GM18499 (cell line): ENCODE results near the gene AKNA.
"Not testable (repeated sequence)": the region's sequence is repeated elsewhere in the genome, so short reads cannot be mapped to it uniquely, and the experiment has no call there.

ENCODE experiments used
- ATAC-seq: cut with Tn5 transposase; IDR thresholded peaks from one replicate; pipeline ENCODE4 v1.9.1; 2021; ENCODE audit warnings: moderate number of reproducible peaks; ENCODE audit not compliant: insufficient read depth, unreplicated experiment

Gene AKNA

GRCh38 chr9:114328357-114328820 lies 59.4 kb downstream of the AKNA start:
- ATAC-seq: not testable (repeated sequence)

- ATAC-seq: no peak
These were observed 60.0 kb downstream of the AKNA start for GRCh38 chr9:114327749-114328148.

DNA sequence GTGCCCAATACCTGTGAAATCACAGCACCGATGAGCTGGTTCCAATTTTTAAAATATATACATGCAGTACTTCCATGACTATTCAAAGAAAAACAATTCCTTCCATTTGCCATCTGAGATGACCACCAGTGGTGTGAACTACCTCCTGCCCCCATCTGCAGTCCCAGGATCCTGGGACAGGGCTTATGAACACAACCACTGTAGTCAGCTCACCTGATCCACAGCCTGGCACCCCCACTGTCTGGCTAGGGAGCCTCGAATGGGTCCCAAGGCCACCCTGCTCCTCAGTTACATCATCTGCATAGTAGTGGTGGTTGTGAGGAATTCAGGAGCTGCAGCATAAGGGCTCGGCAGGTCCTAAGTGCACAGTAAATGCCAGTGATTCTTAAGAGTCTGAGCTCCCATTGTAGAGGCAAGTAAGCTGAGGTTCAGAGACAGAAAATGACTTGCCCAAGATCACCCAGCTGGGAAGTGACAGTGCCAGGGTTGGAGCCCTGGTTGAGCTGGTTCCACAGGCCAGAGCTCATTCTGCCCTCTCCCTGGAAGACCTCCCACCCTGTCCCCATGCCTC lies 62.0 kb downstream of the AKNA start:
- not testable (repeated sequence) for ATAC-seq

DNA sequence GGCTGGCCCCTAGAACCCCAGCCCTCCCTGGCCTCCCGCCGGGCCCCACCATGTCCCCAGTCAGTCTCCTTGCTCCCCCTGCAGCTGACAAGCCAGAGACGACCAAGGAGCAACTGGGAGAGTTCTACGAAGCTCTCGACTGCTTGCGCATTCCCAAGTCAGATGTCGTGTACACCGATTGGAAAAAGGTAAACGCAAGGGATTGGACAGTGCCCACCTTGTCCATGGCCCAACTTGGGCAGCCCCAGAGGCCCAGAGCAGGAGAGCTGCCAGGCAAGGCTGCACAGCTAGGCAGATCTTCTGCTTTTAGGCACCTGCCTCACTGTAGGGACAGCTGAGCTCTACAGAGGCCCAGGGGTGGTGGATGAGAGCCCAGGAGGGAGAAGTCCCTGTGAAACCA lies 62.8 kb downstream of the AKNA start:
- not testable (repeated sequence) for ATAC-seq

DNA sequence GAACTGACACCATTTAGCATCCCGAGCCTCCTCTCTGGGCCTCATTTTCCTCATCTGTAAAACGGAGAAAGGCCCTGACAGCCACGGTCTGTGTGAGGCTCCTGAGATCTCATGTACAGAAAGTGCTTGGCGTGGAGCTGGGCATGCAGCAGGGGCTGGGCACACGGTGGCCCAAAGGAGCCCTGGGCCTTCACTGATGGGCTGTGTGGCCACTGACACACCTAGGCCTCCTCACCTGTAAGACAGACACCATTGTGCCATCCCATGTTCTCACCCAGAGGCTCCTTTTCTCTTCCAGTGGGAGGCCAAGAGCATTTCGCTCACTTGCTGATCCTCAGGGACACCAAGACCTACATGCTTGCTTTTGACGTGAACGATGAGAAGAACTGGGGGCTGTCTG lies 63.3 kb downstream of the AKNA start:
- ATAC-seq: no peak

- ATAC-seq: not testable (repeated sequence)
These were observed 63.9 kb downstream of the AKNA start for GRCh38 chr9:114323849-114324248.

- not testable (repeated sequence) for ATAC-seq
These were observed 64.8 kb downstream of the AKNA start, which contains the start of gene ORM1 for GRCh38 chr9:114322831-114323531. TSS of gene ORM1 (plus strand) at chr9:114323098. CDS start at chr9:114323134, 36 bp downstream.

DNA sequence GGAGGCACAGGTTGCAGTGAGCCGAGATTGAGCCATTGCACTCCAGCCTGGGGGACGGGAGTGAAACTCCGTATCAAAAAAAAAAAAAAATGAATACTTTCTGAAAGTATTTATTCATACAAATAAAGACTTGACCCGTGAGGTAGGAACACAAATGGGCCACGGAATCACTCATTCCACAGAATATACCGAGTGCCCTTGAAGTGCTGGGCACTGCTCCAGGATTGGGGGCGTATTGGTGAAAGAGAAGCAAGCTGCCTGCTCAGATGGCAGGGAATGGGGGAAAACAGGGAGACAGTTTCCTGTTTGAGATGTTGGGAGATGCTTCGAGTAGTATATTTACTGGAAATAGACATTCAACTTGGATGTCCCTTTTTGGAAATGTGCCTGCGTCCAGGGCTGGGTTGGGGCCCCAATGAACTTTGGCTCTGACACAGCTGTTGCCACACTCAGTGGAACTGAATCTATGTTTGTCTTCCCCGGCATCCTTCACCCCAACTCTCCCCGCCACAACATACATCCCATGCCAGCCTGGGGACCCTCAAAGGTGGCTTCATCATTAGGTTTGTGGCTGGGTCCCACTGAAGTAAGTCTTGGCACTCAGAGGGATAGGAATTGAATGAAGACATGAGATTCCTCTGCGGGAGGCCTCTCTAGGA lies 65.5 kb downstream of the AKNA start:
- ATAC-seq: not testable (repeated sequence)

DNA sequence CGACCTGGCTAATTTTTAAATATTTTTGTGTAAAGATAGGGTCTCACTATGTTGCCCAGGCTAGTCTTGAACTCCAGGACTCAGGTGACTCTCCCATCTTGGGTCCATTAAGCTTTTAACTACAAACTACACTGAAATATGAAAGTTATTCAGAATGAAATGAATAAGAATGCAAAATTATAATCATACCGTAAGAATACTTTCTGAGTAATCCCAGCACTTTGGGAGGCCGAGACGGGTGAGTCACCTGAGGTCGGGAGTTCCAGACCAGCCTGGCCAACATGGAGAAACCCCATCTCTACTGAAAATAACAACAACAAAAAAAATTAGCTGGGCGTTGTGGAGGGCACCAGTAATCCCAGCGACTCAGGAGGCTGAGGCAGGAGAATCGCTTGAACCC lies 66.0 kb downstream of the AKNA start:
- ATAC-seq: no peak

DNA sequence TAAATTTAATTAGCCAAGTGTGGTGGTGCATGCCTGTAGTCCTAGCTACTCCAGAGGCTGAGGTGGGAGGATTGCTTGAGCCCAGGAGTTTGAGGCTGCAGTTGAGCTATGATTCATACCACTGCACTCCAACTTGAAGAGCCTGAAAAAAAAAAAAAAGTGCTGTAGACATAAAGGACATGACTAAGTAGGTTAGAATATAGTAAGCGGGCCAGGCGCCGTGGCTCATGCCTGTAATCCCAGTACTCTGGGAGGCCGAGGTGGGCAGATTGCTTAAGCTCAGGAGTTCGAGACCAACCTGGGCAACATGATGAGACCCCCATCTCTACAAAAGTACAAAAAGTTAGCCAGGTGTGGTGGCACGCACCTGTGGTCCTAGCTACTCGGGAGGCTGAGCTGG lies 67.1 kb downstream of the AKNA start:
- not testable (repeated sequence) for ATAC-seq

GRCh38 chr9:114319147-114319546 lies 68.6 kb downstream of the AKNA start:
- no peak for ATAC-seq

DNA sequence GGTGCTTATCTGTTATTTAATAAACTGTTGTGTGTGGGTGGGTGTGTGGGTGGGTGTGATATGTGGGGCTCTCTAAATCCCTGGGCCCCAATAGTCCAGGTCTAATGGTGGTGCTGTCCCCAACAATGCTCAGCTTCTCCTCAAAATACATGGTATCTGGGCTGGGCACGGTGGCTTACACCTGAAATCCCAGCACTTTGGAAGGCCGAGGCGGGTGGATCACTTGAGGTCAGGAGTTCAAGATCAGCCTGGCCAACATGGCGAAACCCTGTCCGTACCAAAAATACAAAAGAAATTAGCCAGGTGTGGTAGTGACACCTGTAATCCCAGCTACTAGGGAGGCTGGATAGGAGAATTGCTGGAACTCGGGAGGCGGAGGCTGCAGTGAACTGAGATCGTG lies 69.4 kb downstream of the AKNA start:
- ATAC-seq: no peak

- ATAC-seq: no peak
These were observed 70.0 kb downstream of the AKNA start for GRCh38 chr9:114317665-114318357.

DNA sequence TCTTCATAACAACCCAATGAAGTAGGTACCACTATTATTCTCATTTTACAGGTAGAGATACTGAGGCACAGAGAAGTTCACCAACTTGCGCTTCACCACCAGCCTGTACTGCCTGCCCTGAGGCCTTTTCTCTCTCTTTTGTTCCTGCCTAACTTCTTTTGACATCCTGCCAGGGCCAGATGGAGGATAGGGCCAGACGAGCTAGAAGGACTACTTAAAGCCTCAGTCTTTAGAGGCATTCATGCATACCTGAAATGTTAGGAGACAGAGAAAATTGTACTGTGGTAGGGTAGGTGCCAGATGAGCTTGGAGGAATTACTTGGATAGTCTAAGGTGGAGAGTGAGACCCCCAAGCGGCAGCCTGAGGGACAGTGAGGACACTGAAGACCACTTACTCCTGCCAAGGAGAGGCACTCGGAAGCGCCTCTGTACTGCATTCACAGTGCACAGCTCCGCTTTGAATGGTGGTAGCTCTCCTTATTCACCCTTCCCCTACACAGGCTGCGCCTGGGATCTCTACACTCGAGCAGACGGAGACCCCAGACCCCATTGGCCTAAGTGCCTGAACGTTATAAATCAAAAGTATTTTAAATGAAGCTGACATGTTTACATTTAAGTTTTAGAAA lies 71.1 kb downstream of the AKNA start:
- no peak for ATAC-seq

GRCh38 chr9:114315723-114316363 lies 71.9 kb downstream of the AKNA start:
- no peak for ATAC-seq

- no peak for ATAC-seq
These were observed 72.7 kb downstream of the AKNA start for GRCh38 chr9:114314881-114315722.

GRCh38 chr9:114314256-114314867 lies 73.4 kb downstream of the AKNA start:
- ATAC-seq: no peak

- ATAC-seq: no peak
These were observed 74.6 kb downstream of the AKNA start for GRCh38 chr9:114313186-114313585.

- no peak for ATAC-seq
These were observed 75.3 kb downstream of the AKNA start for GRCh38 chr9:114312513-114312875.
